ENCODE measurements around the gene SLIT3. TPM values are rescaled to one million over a fixed set of nuclear protein-coding genes. Genes with fewer than 3 reads are reported as not detected.

Gene SLIT3
- total RNA-seq, 1 donor from 2014 or later, result 56.6 TPM

DNA sequence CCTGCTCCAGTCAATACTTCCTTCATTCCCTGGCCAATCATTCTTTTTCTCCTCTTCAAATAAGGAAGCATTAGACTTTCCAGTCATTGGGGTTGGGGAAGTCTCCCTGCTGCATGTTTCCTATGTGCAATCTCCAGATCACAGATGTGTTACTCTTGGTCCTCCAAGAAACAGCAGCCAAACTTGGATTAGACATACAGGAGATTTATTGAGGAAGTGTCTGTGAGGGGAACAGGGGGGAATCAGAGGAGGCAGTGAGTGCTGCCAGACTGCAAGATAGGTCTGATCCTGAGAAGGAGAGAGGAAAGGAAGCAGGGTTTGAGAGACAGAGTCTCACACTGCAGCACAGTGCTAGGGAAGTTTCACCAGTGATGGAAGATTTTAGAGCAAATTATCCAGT lies 40.6 kb upstream of the SLIT3 start:
- Mint-ChIP-seq H3K27me3 (peaks cover 32% of the 10 kb centered on the region), H3K27ac (no peak overlapping the region), H3K4me3 (no peak overlapping the region), H3K9me3 (no peaks in the 10 kb centered on the region), H3K36me3 (no peaks in the 10 kb centered on the region), H3K4me1 (ENCODE audit: unreplicated experiment) (no peaks in the 10 kb centered on the region)
- TF ChIP-seq, protein P1, sequence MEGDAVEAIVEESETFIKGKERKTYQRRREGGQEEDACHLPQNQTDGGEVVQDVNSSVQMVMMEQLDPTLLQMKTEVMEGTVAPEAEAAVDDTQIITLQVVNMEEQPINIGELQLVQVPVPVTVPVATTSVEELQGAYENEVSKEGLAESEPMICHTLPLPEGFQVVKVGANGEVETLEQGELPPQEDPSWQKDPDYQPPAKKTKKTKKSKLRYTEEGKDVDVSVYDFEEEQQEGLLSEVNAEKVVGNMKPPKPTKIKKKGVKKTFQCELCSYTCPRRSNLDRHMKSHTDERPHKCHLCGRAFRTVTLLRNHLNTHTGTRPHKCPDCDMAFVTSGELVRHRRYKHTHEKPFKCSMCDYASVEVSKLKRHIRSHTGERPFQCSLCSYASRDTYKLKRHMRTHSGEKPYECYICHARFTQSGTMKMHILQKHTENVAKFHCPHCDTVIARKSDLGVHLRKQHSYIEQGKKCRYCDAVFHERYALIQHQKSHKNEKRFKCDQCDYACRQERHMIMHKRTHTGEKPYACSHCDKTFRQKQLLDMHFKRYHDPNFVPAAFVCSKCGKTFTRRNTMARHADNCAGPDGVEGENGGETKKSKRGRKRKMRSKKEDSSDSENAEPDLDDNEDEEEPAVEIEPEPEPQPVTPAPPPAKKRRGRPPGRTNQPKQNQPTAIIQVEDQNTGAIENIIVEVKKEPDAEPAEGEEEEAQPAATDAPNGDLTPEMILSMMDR (conservative IDR thresholded peaks at IDR 0.05), result no peak
- DNase-seq (ENCODE audit: extremely low spot score, unreplicated experiment), result no peak

DNA sequence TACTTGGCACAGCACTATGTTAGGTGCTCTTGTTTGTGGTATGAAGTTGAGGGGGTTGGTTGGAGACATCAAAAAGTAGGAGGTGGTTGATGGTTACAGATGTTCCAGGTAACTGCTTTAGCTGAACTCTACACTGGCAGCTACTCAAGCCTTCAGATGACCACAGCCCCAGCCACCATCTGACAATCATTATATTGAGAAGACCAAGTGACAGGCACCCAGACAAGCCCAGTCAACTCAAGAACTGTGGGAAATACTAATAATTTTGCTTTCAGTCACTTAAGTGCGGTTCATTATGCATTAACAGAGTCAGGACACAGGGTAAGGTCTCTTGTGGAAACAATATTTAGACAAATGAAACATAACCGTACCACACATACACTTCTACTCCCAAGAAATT lies 38.9 kb upstream of the SLIT3 start:
- no peak for DNase-seq (ENCODE audit: extremely low spot score, unreplicated experiment)
- no peak overlapping the region for H3K27ac Mint-ChIP-seq
- TF ChIP-seq, protein P1 (conservative IDR thresholded peaks at IDR 0.05), result no peak
- no peaks in the 10 kb centered on the region for H3K9me3 Mint-ChIP-seq
- H3K36me3 Mint-ChIP-seq, result no peaks in the 10 kb centered on the region
- H3K27me3 Mint-ChIP-seq, result peaks cover 31% of the 10 kb centered on the region
- H3K4me3 Mint-ChIP-seq, result no peak overlapping the region
- peaks cover 8% of the 10 kb centered on the region for H3K4me1 Mint-ChIP-seq (ENCODE audit: unreplicated experiment)

DNA sequence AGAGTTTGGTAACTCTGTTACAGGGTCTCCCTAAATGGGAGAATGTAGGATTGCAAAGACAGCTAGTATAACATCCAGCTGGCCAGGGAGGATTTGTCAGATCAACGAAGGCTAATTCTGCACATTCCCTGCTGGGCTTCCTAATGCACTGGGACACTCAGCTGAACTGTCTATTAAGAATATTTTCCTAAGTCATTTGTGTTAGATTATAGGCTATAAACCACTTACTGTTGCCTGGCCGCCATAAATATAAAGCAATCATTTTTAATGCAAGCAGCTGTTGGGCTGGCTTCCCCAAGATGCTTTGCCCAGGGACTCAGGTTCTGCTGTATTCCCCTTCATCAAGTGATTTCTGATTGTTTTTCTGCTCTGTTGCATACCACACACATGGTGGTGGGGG lies 35.3 kb upstream of the SLIT3 start:
- no peak overlapping the region for H3K4me3 Mint-ChIP-seq
- H3K9me3 Mint-ChIP-seq, result peaks cover 4% of the 10 kb centered on the region
- H3K36me3 Mint-ChIP-seq, result no peaks in the 10 kb centered on the region
- peaks cover 22% of the 10 kb centered on the region for H3K27me3 Mint-ChIP-seq
- TF ChIP-seq, protein P1 (conservative IDR thresholded peaks at IDR 0.05), result no peak
- DNase-seq (ENCODE audit: extremely low spot score, unreplicated experiment), result no peak
- H3K27ac Mint-ChIP-seq, result no peak overlapping the region
- H3K4me1 Mint-ChIP-seq (ENCODE audit: unreplicated experiment), result peaks cover 8% of the 10 kb centered on the region

DNA sequence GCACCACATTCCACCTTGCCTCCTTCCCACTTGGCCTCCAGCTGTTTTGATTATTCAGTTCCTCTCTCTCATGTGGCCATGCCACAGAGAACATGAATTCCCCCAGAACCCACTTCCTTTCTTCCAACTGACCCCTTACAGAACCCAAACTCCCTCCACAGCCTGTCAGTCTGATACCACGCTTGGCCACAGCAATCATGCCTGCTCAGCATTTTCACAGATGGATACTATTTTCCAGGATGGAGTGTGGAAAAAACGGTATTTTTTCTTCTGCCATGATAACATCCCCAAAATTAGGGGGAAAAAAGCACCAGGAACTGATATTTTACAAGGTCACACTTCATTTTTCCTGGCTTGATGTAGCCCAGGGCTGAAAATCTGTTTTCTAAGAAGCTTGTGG lies 34.9 kb upstream of the SLIT3 start:
- no peak overlapping the region for H3K4me3 Mint-ChIP-seq
- H3K4me1 Mint-ChIP-seq (ENCODE audit: unreplicated experiment), result peaks cover 8% of the 10 kb centered on the region
- peaks cover 22% of the 10 kb centered on the region for H3K27me3 Mint-ChIP-seq
- no peak overlapping the region for H3K27ac Mint-ChIP-seq
- no peak for DNase-seq (ENCODE audit: extremely low spot score, unreplicated experiment)
- no peaks in the 10 kb centered on the region for H3K36me3 Mint-ChIP-seq
- TF ChIP-seq, protein P1 (conservative IDR thresholded peaks at IDR 0.05), result no peak
- peaks cover 4% of the 10 kb centered on the region for H3K9me3 Mint-ChIP-seq

DNA sequence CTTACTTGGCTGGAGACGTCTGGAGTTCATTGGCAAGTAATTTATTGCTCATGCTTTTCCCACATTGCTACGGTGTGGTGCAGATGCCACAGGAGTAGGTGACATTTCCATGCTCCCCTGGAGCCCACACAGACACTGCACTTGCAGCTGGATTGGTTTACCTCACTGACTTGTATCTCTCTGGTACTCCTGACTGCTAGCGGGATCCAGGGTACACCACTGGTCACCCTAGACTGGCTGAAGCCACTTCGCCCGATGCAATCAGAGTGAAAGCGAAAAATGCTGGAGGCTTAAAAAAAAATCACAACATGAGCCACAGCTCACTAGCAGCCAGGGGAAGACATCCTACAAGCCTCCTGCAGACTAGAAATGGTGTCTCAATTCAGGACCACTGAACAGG lies 32.6 kb upstream of the SLIT3 start:
- peaks cover 4% of the 10 kb centered on the region for H3K9me3 Mint-ChIP-seq
- TF ChIP-seq, protein P1 (conservative IDR thresholded peaks at IDR 0.05), result no peak
- no peak overlapping the region for H3K4me3 Mint-ChIP-seq
- no peak overlapping the region for H3K27ac Mint-ChIP-seq
- no peak for DNase-seq (ENCODE audit: extremely low spot score, unreplicated experiment)
- H3K27me3 Mint-ChIP-seq, result peaks cover 17% of the 10 kb centered on the region
- H3K4me1 Mint-ChIP-seq (ENCODE audit: unreplicated experiment), result peaks cover 8% of the 10 kb centered on the region
- H3K36me3 Mint-ChIP-seq, result no peaks in the 10 kb centered on the region

DNA sequence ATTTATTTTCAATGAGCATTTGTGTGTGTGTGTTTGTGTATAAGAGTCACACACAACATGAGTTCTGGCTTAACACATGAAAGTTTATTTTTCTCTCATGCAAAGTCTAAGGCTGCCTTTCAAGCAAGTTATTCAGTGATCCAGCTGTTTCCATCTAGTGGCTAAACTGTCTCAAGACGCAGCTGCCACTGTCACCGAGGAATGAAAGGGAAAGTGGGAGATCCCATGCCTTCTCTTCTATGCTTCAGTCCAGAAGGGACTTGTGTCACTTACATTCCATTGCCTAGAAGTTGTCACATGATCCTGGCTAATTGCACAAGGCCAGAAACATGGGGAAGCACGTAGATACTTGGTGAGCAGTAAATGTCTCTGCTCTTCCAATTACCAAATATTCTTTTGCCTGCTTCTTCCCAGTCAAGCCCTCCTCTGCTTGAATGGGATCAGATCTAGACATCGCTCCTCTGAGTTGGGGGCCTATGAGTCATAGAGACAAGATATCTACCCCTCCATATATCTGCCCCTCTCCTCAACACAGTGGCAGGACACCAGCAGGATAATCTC lies 30.4 kb upstream of the SLIT3 start:
- H3K36me3 Mint-ChIP-seq, result no peaks in the 10 kb centered on the region
- TF ChIP-seq, protein P1 (conservative IDR thresholded peaks at IDR 0.05), result peak; percentile 20
- DNase-seq (ENCODE audit: extremely low spot score, unreplicated experiment), result no peak
- H3K27ac Mint-ChIP-seq, result no peak overlapping the region
- peaks cover 7% of the 10 kb centered on the region for H3K4me1 Mint-ChIP-seq (ENCODE audit: unreplicated experiment)
- H3K9me3 Mint-ChIP-seq, result peaks cover 7% of the 10 kb centered on the region
- no peak overlapping the region for H3K4me3 Mint-ChIP-seq
- peaks cover 22% of the 10 kb centered on the region for H3K27me3 Mint-ChIP-seq
